ENCODE measurements around the gene RAB3B.

GRCh38 chr1:51958824-51959223 lies 31.7 kb downstream of the RAB3B start:
- TF ChIP-seq CTCF (IDR thresholded peaks at IDR 0.05): no peak
- TF ChIP-seq POLR2A (IDR thresholded peaks at IDR 0.05): no peak
